K562 (cell line): ENCODE results near the gene SPOCD1. TPM values are rescaled to one million over a fixed set of nuclear protein-coding genes. Genes with fewer than 3 reads are reported as not detected.

Source experiments
- ATAC-seq: fragments of 200-7000 bp; cut with Tn5 transposase; 3 replicates; pipeline ENCODE4 v1.9.1; 2020; ENCODE audit warnings: moderate library complexity
- BruUV-seq: library from RNA; stranded (reverse); fragments of 400-500 nt; replicated peaks from 2 replicates; lab custom pipeline; 2021; lab: Mats Ljungman, UMichigan
- CTCF ChIA-PET: fragments of 300-600 bp; formaldehyde crosslinking; extraction: SDS; loops from one replicate; lab custom pipeline; 2021; ENCODE audit warnings: low intra/inter-chr PET ratio; lab: Yijun Ruan, JAX
- POLR2A ChIA-PET: fragments of 300-600, 350-650 bp; sonication (Branson Sonifier 250); formaldehyde crosslinking; extraction: SDS; loops from one replicate; lab custom pipeline; 2021; ENCODE audit warnings: antibody characterized with exemption, inconsistent platforms; lab: Yijun Ruan, JAX
- DNase-seq, 4 experiments: peaks; one replicate each; pipeline versions ENCODE4 v3.0.0 to v3.0.0-alpha.2; 2011 to 2018; ENCODE audit warnings: low spot score in 3 of 4, mixed read lengths in 3 of 4; ENCODE audit errors: extremely low read depth in 1 of 4
- FAIRE-seq: peaks from 2 replicates; lab custom pipeline; 2011; peaks lifted over from hg19 to GRCh38; lab: Jason Lieb, UNC
- H2AFZ ChIP-seq: 2 replicates; pipeline ENCODE4 v1.6.0; 2011; ENCODE audit warnings: low read depth, low read length, control low read depth, inconsistent platforms
- H3K27ac ChIP-seq: fragments of 200-600 bp; 3 replicates; pipeline ENCODE4 v1.8.0; 2011; ENCODE audit warnings: low read depth, mild to moderate bottlenecking, control low read depth, inconsistent platforms, low read length, moderate library complexity, mixed read lengths; ENCODE audit errors: extremely low read depth
- H3K27me3 ChIP-seq, 2 experiments: fragments of 300-600 bp in 1 of 2; 2 replicates in 1 of 2; 3 replicates in 1 of 2; pipeline versions ENCODE4 v1.6.0 to v1.8.0; 2011; ENCODE audit warnings: inconsistent platforms in 2 of 2, low read length in 2 of 2, mild to moderate bottlenecking in 1 of 2, mixed read lengths in 1 of 2, moderate library complexity in 1 of 2; ENCODE audit not compliant: control insufficient read depth in 2 of 2, insufficient read depth in 2 of 2
- H3K36me3 ChIP-seq: fragments of 300-600 bp; 3 replicates; pipeline ENCODE4 v1.8.0; 2011; ENCODE audit warnings: mild to moderate bottlenecking, low read length, inconsistent platforms; ENCODE audit not compliant: control insufficient read depth, insufficient read depth
- H3K4me1 ChIP-seq, 2 experiments: fragments of 200-600 bp in 1 of 2; replicated peaks in 1 of 2; 2 replicates in 1 of 2; 3 replicates in 1 of 2; pipeline versions ENCODE4 v1.5.1 to v1.8.0; 2011; ENCODE audit warnings: inconsistent platforms in 2 of 2, low read length in 2 of 2, mild to moderate bottlenecking in 1 of 2, mixed read lengths in 1 of 2, moderate library complexity in 1 of 2; ENCODE audit not compliant: control insufficient read depth in 2 of 2, insufficient read depth in 2 of 2
- H3K4me2 ChIP-seq: 2 replicates; pipeline ENCODE4 v1.6.1; 2011; ENCODE audit warnings: low read length, control low read depth, inconsistent platforms, mixed read lengths; ENCODE audit not compliant: insufficient read depth
- H3K4me3 ChIP-seq: fragments of 200-600 bp; sonication (generic), shearing (Covaris generic); 2 replicates; pipeline ENCODE4 v1.5.1; 2016; ENCODE audit warnings: control low read depth, inconsistent platforms
- H3K79me2 ChIP-seq: fragments of 200-600 bp; 3 replicates; pipeline ENCODE4 v1.8.0; 2011; ENCODE audit warnings: low read length, inconsistent platforms; ENCODE audit not compliant: control insufficient read depth, insufficient read depth
- H3K9ac ChIP-seq, 2 experiments: 2 replicates each; pipeline versions ENCODE4 v1.6.0 to v1.6.1; 2011; ENCODE audit warnings: low read depth in 2 of 2, low read length in 2 of 2, control low read depth in 1 of 2, inconsistent platforms in 1 of 2, mild to moderate bottlenecking in 1 of 2, mixed read lengths in 1 of 2; ENCODE audit not compliant: insufficient read depth in 1 of 2
- H3K9me1 ChIP-seq: one replicate; pipeline ENCODE4 v1.6.0; 2011; ENCODE audit warnings: inconsistent platforms, mild to moderate bottlenecking, low read length, moderate library complexity; ENCODE audit not compliant: control insufficient read depth, insufficient read depth
- H3K9me3 ChIP-seq: replicated peaks from 2 replicates; pipeline ENCODE4 v1.5.1; 2011; ENCODE audit warnings: low read depth, low read length, inconsistent platforms; ENCODE audit not compliant: control insufficient read depth, insufficient read depth
- H4K20me1 ChIP-seq: replicated peaks from 2 replicates; pipeline ENCODE4 v1.6.1; 2011; ENCODE audit warnings: low read length, inconsistent platforms, mixed read lengths; ENCODE audit not compliant: control insufficient read depth, insufficient read depth
- CCAR2 ChIP-seq: fragments of 200-400 bp; formaldehyde crosslinking; IDR thresholded peaks from 2 replicates; pipeline ENCODE4 v1.6.1; 2017; ENCODE audit warnings: mild to moderate bottlenecking, low read depth, low read length
- FOXM1 ChIP-seq, 2 experiments: fragments of 450-650 bp in 1 of 2; sonication (generic) in 1 of 2; formaldehyde crosslinking in 1 of 2; IDR thresholded peaks; 2 replicates each; pipeline versions ENCODE4 v1.6.1 to v1.9.0; 2017 to 2022; ENCODE audit warnings: low read depth in 2 of 2, mild to moderate bottlenecking in 2 of 2, missing genetic modification reagents in 1 of 2, moderate library complexity in 1 of 2
- MEIS2 ChIP-seq: fragments of 450-650 bp; IDR thresholded peaks from 2 replicates; pipeline ENCODE4 v1.6.1; 2014; ENCODE audit warnings: mild to moderate bottlenecking; ENCODE audit not compliant: partially characterized antibody
- PHB2 ChIP-seq: fragments of 450-650 bp; IDR thresholded peaks from 2 replicates; pipeline ENCODE4 v1.6.1; 2017; ENCODE audit warnings: low read depth
- SOX6 ChIP-seq: fragments of 450-650 bp; IDR thresholded peaks from 2 replicates; pipeline ENCODE4 v1.6.1; 2014; ENCODE audit warnings: mild to moderate bottlenecking
- SREBF1 ChIP-seq: fragments of 150-350 bp; IDR thresholded peaks from 2 replicates; pipeline ENCODE4 v1.6.1; 2014; ENCODE audit warnings: antibody characterized with exemption, low read depth, low read length, borderline replicate concordance
- WGBS: fragments of 100-300 bp; shearing (Covaris generic); methylation state at CpG from one replicate; pipeline ENCODE4 v1.1.6; 2016; ENCODE audit warnings: low coverage, mixed read lengths; ENCODE audit not compliant: insufficient coverage; ENCODE audit errors: missing lambda C conversion rate; 5-methylcytosine and 5-hydroxymethylcytosine counted together
- in situ Hi-C: fragments of 300-500 bp; cut with MboI; formaldehyde crosslinking; loops from 4 replicates; pipeline ENCODE4 v1.15.0; 2018; ENCODE audit warnings: inconsistent platforms, mixed read lengths
- intact Hi-C: fragments of 100-400 bp; cut with micrococcal nuclease; formaldehyde crosslinking; loops from 2 replicates; pipeline ENCODE4 v1.14.2; 2022
- polyA plus RNA-seq, 8 experiments: library from polyadenylated mRNA; depleted of rRNA in 4 of 8; stranded (reverse) in 5 of 8; unstranded in 3 of 8; fragments of >200 nt; fragmentation: Nextera tagmentation in 2 of 8; fragmentation: Illumina TruSeq in 1 of 8; extraction: Ambion mirVana in 2 of 8; extraction: Trizol in 1 of 8; gene quantifications; 2 replicates each; pipeline versions ENCODE4 v1.2.1 to v1.2.3, GENCODE V29; 2011 to 2014; ENCODE audit warnings: inconsistent platforms in 1 of 8, missing spikeins in 1 of 8
- total RNA-seq, 7 experiments: library from RNA; depleted of rRNA in 6 of 7; stranded (reverse); fragments of >200 nt in 6 of 7; fragmentation: Illumina TruSeq in 2 of 7; extraction: Trizol in 2 of 7; gene quantifications; 2 replicates each; pipeline versions ENCODE4 v1.2.1 to v1.2.3, GENCODE V29; 2011 to 2021; ENCODE audit warnings: low replicate concordance in 1 of 7
- TF ChIP-seq, protein P1 (sequence below): fragments of 250-450 bp; sonication (Bioruptor Pico); IDR thresholded peaks from 2 replicates; pipeline ENCODE4 v1.5.0; 2020; ENCODE audit warnings: mild to moderate bottlenecking
- TF ChIP-seq, protein P2 (sequence below): fragments of 450-650 bp; IDR thresholded peaks from 2 replicates; pipeline ENCODE4 v1.6.1; 2017; ENCODE audit warnings: antibody characterized with exemption
- TF ChIP-seq, protein P3 (sequence below): sonication (generic); IDR thresholded peaks from 2 replicates; pipeline ENCODE4 v1.6.1; 2016
- TF ChIP-seq, protein P4 (sequence below), 2 experiments: IDR thresholded peaks in 1 of 2; conservative IDR thresholded peaks in 1 of 2; 2 replicates each; pipeline ENCODE4 v1.6.1; 2016; ENCODE audit warnings: low read depth in 2 of 2, mild to moderate bottlenecking in 1 of 2, missing compliant biosample characterization in 1 of 2, missing genetic modification characterization in 1 of 2, moderate library complexity in 1 of 2
- TF ChIP-seq, protein P5 (sequence below): fragments of 450-650 bp; IDR thresholded peaks from 2 replicates; pipeline ENCODE4 v1.6.1; 2016

SPOCD1 gene
- total and polyA plus RNA-seq, 9 of the 15 experiments (the other 6 are each of a cell fraction or from before 2014, with no cell fraction given), result 0.03 to 0.71 (median 0.26) TPM; not detected in 1

DNA sequence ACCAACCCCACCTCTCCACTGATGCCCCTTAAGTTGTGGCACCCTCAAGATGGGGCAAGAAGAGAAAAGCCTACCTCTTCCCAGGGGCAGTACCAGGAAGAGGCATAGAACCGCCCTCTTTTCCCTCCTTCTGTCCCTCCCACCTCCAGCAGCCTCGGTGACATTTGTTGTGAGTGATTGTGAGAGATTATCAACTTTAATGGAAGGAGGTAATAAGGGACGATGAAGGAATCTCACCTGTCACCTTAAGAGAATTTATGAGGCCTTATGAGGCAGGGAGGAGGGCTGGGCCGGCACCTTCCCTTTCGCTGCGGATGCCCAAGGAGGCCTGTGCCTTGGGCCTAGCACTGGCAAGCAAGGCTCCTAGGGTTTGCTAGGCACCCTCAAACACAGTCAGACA lies 50.3 kb downstream of the SPOCD1 start:
- Histone ChIP-seq H3K79me2 (no peaks in the 10 kb centered on the region), H3K9ac (no peak overlapping the region), H3K4me1 (peaks cover 30 to 45% of the 10 kb centered on the region in 2 experiments), H4K20me1 (peaks cover 53% of the 10 kb centered on the region), H3K4me3 (no peak overlapping the region), H3K9me1 (no peaks in the 10 kb centered on the region), H3K27ac (no peak overlapping the region), H3K4me2 (no peak overlapping the region), H3K9me3 (no peaks in the 10 kb centered on the region), H3K27me3 (peaks cover 33 to 61% of the 10 kb centered on the region in 2 experiments; a peak in 4 of 5 replicates), H3K36me3 (no peaks in the 10 kb centered on the region), H2AFZ (no peak overlapping the region)
- in situ Hi-C loops (no loop called here), intact Hi-C loops (loop anchor here (1.0 kb wide), 1 partner anchor 24 kb away; no protein-coding TSS in a partner anchor)
- no peak for DNase-seq
- no peak for ATAC-seq
- CTCF ChIA-PET, result interaction anchor here (1.0 to 2.1 kb wide), 4 partner anchors 24 to 298 kb away, joined by 4 to 48 read pairs (median 7); no protein-coding TSS in a partner anchor
- WGBS, result 16% methylated on average over 6 of the region's 6 CpGs
- FAIRE-seq, result no peak
- BruUV-seq, result no TSS peak
- POLR2A ChIA-PET, result interaction anchor here (0.6 to 2.4 kb wide), 4 partner anchors 12 to 188 kb away, joined by 3 to 9 read pairs (median 4); partner anchors contain the start of gene COL16A1
- TF ChIP-seq, protein P1, sequence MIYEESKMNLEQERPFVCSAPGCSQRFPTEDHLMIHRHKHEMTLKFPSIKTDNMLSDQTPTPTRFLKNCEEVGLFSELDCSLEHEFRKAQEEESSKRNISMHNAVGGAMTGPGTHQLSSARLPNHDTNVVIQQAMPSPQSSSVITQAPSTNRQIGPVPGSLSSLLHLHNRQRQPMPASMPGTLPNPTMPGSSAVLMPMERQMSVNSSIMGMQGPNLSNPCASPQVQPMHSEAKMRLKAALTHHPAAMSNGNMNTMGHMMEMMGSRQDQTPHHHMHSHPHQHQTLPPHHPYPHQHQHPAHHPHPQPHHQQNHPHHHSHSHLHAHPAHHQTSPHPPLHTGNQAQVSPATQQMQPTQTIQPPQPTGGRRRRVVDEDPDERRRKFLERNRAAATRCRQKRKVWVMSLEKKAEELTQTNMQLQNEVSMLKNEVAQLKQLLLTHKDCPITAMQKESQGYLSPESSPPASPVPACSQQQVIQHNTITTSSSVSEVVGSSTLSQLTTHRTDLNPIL (CRISPR knock-in tag), result no peak
- TF ChIP-seq, protein P2, sequence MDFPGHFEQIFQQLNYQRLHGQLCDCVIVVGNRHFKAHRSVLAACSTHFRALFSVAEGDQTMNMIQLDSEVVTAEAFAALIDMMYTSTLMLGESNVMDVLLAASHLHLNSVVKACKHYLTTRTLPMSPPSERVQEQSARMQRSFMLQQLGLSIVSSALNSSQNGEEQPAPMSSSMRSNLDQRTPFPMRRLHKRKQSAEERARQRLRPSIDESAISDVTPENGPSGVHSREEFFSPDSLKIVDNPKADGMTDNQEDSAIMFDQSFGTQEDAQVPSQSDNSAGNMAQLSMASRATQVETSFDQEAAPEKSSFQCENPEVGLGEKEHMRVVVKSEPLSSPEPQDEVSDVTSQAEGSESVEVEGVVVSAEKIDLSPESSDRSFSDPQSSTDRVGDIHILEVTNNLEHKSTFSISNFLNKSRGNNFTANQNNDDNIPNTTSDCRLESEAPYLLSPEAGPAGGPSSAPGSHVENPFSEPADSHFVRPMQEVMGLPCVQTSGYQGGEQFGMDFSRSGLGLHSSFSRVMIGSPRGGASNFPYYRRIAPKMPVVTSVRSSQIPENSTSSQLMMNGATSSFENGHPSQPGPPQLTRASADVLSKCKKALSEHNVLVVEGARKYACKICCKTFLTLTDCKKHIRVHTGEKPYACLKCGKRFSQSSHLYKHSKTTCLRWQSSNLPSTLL, result no peak
- TF ChIP-seq FOXM1 (IDR thresholded peaks at IDR 0.05; ENCODE audit: low read depth), result no peak
- TF ChIP-seq FOXM1 (CRISPR knock-in tag; IDR thresholded peaks at IDR 0.05; ENCODE audit: low read depth), result no peak
- TF ChIP-seq CCAR2, result no peak
- TF ChIP-seq MEIS2, result peak; percentile 59
- TF ChIP-seq SREBF1, result no peak
- TF ChIP-seq, protein P3, sequence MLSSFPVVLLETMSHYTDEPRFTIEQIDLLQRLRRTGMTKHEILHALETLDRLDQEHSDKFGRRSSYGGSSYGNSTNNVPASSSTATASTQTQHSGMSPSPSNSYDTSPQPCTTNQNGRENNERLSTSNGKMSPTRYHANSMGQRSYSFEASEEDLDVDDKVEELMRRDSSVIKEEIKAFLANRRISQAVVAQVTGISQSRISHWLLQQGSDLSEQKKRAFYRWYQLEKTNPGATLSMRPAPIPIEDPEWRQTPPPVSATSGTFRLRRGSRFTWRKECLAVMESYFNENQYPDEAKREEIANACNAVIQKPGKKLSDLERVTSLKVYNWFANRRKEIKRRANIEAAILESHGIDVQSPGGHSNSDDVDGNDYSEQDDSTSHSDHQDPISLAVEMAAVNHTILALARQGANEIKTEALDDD, result no peak
- TF ChIP-seq, protein P4, sequence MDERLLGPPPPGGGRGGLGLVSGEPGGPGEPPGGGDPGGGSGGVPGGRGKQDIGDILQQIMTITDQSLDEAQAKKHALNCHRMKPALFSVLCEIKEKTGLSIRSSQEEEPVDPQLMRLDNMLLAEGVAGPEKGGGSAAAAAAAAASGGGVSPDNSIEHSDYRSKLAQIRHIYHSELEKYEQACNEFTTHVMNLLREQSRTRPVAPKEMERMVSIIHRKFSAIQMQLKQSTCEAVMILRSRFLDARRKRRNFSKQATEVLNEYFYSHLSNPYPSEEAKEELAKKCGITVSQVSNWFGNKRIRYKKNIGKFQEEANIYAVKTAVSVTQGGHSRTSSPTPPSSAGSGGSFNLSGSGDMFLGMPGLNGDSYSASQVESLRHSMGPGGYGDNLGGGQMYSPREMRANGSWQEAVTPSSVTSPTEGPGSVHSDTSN (CRISPR knock-in tag; IDR thresholded peaks at IDR 0.05; ENCODE audit: low read depth), result no peak
- TF ChIP-seq, protein P4 (tag; conservative IDR thresholded peaks at IDR 0.05; ENCODE audit: low read depth), result peak; percentile 53
- TF ChIP-seq PHB2, result no peak
- TF ChIP-seq, protein P5, sequence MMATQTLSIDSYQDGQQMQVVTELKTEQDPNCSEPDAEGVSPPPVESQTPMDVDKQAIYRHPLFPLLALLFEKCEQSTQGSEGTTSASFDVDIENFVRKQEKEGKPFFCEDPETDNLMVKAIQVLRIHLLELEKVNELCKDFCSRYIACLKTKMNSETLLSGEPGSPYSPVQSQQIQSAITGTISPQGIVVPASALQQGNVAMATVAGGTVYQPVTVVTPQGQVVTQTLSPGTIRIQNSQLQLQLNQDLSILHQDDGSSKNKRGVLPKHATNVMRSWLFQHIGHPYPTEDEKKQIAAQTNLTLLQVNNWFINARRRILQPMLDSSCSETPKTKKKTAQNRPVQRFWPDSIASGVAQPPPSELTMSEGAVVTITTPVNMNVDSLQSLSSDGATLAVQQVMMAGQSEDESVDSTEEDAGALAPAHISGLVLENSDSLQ, result peak; percentile 63
- no peak for TF ChIP-seq SOX6
